NCI-H524 treated with DMSO at 0.1 percent for 48 hours (cell line): Measurements from ENCODE around the gene PRKCD.

ENCODE experiments used
- DNase-seq: peaks from one replicate; lab custom pipeline; 2025; lab: John Stamatoyannopoulos, UW

PRKCD gene

DNA sequence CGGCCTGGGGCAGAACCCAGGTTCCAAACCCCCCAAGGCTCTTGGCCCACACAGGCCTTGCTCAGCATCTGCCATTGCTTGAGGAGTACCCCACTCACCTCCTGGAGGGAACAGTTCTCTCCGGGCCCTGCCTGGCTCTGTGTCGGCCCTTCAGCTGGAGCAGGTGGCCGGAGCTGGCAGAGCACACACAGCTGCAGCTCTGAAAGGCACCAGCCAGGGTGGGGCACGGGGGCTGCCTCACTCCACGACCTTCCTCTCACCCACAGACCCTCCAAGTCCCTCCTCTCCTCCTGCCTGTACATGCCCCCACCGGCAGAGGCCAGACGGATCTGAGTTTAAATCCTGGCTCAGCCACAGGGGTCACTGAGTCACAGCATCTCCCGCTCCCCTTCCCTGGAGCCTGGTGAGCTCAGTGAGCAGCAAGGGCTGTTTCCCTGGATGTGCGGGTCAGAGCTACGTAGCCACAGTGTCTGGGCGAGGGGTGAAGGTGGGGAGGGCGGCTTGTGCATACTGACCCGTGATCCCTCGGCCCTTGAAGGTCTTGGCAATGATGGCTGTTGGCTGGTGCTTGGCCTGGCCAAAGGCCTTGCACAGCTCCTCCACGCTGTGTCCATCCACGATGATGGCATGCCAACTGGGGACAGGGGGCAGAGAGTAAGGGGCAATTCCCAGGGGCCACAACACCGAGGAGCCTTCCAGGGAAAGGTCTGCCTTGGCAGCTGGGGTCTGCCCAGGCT, 71.8 kb downstream of the PRKCD start:
- no peak for DNase-seq

DNA sequence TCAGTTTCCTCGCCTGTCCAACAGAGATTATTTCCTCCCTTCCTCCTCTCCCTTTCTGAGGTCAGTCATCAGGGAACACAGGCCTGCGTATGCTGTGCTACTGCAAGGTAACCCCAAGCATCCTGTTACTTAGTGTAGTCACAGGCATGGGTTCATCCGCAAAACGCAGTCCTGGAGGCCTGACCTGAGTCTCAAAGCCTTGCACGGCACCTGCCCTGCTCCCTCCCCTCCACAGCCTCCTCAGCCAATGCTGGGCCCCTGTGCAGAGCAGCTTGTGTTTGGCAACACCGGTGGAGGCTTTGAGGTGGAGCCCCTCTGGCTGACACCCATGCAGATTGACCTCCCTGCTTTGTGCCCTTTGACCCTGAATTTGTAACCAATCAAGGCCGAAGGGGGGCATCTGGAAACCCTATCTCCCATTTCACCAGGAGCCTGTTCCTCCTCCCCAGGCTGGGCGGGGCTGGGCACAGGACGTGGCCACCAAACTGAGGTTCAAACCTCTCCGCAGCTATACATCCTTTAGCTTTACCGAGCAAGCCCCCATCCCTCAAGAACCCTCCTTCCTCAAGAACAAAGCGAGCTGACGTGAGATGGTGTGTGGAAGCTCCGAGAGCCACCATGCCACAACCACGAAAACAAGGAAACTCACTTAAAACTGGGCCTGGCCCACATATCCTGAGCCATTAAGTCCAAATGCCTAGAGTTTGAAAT, 73.3 kb downstream of the PRKCD start:
- no peak for DNase-seq

- DNase-seq: no peak
Measured at GRCh38 chr3:53234841-53235232, 73.8 kb downstream of the PRKCD start.

DNA sequence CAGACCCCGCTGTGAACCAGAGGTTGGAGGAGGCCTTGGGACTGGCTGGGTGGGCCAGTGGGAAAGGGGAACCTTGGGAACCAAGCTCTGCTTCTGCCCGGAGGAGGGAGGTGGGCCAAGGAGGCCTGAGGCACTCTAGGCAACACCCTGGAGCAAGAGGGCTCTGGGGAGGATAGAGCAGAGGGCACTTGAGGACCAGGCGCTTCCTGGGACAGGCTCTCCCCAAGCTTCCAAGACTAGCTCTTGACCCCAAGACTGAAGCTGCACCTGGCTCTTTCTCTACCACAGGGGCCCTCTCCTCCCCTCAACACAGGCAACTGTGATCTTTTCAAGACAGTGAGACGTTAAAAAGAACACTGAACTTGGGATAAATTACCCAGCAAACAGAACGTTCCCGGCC, 74.5 kb downstream of the PRKCD start:
- no peak for DNase-seq

GRCh38 chr3:53236112-53236841, 75.3 kb downstream of the PRKCD start:
- no peak for DNase-seq

- no peak for DNase-seq
Measured at GRCh38 chr3:53238051-53238850, 77.2 kb downstream of the PRKCD start.

DNA sequence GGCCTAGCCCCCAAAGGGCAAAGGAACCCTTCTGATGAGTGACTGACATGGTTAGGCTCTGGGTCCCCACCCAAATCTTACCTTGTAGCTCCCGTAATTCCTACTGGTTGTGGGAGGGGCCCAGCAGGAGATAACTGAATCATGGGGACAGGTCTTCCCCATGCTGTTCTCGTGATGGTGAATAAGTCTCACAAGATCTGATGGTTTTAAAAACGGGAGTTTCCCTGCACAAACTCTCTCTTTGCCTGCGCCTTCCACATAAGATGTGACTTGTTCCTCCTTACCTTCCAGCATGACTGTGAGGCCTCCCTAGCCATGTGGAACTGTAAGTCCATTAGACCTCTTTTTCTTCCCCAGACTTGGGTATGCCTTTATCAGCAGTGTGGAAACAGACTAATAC, 77.9 kb downstream of the PRKCD start:
- no peak for DNase-seq

DNA sequence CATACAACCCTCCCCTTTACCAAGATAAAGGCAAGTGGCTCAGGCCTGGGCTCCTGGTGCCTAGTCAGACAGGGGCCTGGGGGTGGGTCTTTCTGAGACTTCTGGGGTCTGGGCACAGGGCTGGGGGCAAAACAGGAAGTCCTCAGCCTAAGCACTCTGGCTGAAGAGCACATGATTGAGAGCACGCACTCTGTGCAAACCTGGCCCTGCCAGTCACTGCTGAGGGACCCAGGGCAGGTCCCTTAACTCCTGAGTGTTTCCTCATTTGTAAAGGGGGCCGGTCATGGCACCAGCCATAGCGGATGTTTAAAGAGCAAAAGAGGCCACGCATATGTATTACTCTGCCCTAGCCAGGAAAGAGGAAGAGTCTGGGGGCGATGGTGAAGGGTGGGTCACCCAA, 78.8 kb downstream of the PRKCD start:
- no peak for DNase-seq

DNA sequence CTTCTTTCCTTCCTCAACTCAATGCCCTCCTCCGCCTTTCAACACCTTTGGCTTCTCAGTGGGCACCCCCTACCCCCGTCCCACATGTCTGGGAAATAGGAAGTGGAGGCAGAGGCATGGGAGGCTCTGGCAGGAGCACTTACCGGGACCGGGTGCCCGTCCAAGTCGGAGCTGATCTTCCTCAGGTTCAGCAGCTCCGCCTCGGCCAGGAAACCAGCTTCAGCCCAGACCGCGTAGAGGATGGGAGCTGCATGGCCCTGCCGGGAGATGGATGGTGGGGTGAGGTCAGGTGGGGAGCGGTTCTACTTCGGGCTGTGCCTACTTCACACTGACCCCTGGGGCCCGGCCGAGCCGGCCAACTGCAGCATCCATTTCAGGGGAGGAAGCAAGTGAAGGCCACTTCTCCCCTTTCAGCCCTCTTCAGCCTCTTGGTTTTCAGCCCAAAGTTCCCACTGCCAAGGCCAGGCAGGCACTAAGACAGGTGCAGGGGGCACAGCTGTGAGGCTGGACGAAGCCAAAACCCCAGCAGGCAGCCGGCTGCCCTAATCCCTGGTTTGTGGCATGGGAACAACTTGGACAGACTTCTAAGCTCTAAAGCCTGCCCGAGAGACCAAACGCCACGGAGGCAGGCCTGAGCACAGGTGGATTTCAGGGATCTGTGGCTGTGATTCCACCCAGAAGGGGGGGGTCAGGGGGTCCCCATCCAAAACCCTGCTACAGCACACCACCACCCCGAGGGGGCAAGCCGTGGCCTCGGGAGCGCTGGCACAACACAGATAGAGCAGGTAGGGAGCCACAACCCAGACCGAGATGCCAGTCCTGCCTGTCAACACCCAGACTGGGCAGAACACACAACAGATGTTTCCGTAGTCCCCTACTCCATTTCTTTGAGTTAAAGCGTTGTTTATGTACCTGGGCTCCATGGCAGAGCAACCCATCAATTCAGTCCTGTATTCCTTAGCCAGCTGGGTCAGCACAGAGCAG, 80.3 kb downstream of the PRKCD start:
- no peak for DNase-seq

- no peak for DNase-seq
Measured at GRCh38 chr3:53242155-53242554, 81.1 kb downstream of the PRKCD start.
